ENCODE data around the gene WDR87. TPM values are rescaled to one million over a fixed set of nuclear protein-coding genes. Genes with fewer than 3 reads are reported as not detected.
A peak's percentile ranks its signal among the peaks of the same experiment; 100 is the strongest.
"Not testable (repeated sequence)": the region's sequence is repeated elsewhere in the genome, so short reads cannot be mapped to it uniquely, and the experiment has no call there.

WDR87 gene
- total and polyA plus RNA-seq, 2 of the 8 experiments (the other 6 are each of a cell fraction or from before 2014, with no cell fraction given) = not detected

DNA sequence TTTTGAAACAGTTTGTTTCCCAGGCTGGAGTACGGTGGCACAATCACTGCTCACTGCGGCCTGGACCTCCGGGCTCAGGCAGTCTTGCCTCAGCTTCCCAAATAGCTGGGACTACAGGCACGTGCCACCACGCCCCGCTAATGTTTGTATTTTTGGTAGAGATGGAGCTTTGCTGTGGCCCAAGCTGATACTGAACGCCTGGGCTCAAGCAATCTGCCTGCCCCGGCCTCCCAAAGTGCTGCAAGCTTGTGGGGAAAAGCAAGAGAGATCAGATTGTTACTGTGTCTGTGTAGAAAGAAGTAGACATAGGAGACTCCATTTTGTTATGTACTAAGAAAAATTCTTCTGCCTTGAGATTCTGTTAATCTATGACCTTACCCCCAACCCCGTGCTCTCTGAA lies 40.5 kb downstream of the WDR87 start:
- not testable (repeated sequence) for H3K9ac ChIP-seq (replicated peaks in 1 of 4; ENCODE audit: extremely low read depth in 1 of 4, low read depth in 3 of 4, low read length in 3 of 4); DNase-seq (ENCODE audit: low read depth in 1 of 2, low spot score in 2 of 2); H3K27me3 ChIP-seq (replicated peaks in 1 of 4; ENCODE audit: control insufficient read depth in 3 of 4, extremely low read depth in 1 of 4, insufficient read depth in 3 of 4, low read length in 3 of 4); H3K4ac ChIP-seq (replicated peaks; ENCODE audit: insufficient read length, low read depth, low read length); FAIRE-seq; H3K79me2 ChIP-seq (ENCODE audit: control insufficient read depth in 1 of 2, insufficient read depth in 2 of 2, low read length in 2 of 2); H3K56ac ChIP-seq (replicated peaks; ENCODE audit: insufficient read length, low read depth, low read length); H3K36me3 ChIP-seq (ENCODE audit: control insufficient read depth in 2 of 4, insufficient read depth in 4 of 4, low read length in 3 of 4); H2AFZ ChIP-seq (ENCODE audit: low read length); H3K23ac ChIP-seq (ENCODE audit: insufficient read length); H3K79me1 ChIP-seq (ENCODE audit: low read depth, low read length); H2BK15ac ChIP-seq (ENCODE audit: low read length); H4K20me1 ChIP-seq (replicated peaks in 1 of 2; ENCODE audit: control insufficient read depth in 1 of 2, insufficient read depth in 2 of 2, low read length in 2 of 2); H2AK5ac ChIP-seq (ENCODE audit: low read depth, low read length); H2BK120ac ChIP-seq (replicated peaks; ENCODE audit: low read depth, low read length); H2BK12ac ChIP-seq (ENCODE audit: low read depth, low read length); H3K18ac ChIP-seq (ENCODE audit: extremely low read depth, low read length); H3K4me1 ChIP-seq (replicated peaks in 1 of 4; ENCODE audit: control insufficient read depth in 3 of 4, insufficient read depth in 4 of 4, low read length in 3 of 4); H3K4me3 ChIP-seq (ENCODE audit: extremely low read depth in 1 of 4, insufficient read depth in 2 of 4, low read depth in 3 of 4, low read length in 4 of 4); H3K23me2 ChIP-seq (ENCODE audit: low read depth, low read length); H4K5ac ChIP-seq (ENCODE audit: insufficient read length, low read depth, low read length); H3K14ac ChIP-seq (ENCODE audit: insufficient read length); H3K27ac ChIP-seq (ENCODE audit: low read depth, low read length); H2BK20ac ChIP-seq (ENCODE audit: low read length); H3K4me2 ChIP-seq (ENCODE audit: insufficient read depth in 1 of 2, low read depth in 2 of 2, low read length in 2 of 2)
- ChIA-PET POLR2A (ENCODE audit: partially characterized antibody) (interaction anchor here (0.6 to 2.7 kb wide), 7 partner anchors 9 to 359 kb away, joined by 3 to 9 read pairs (median 6); partner anchors contain the start of genes SIPA1L3, WDR87 and ZNF793), CTCF (ENCODE audit: partially characterized antibody) (interaction anchor here (1.0 kb wide), 1 partner anchor 18 kb away, joined by 3 read pairs; no protein-coding TSS in a partner anchor)
- H4K91ac ChIP-seq (replicated peaks; ENCODE audit: insufficient read length, low read length) = peak overlapping the region; percentile 85
- peaks cover 5 to 10% of the 10 kb centered on the region in 2 experiments; a peak in 2 of 4 replicates for H3K9me3 ChIP-seq (ENCODE audit: insufficient read depth in 2 of 2, low read depth in 1 of 2, low read length in 1 of 2)
- peak overlapping the region; percentile 68; the same call in 1 of the 2 replicates for H4K8ac ChIP-seq (ENCODE audit: extremely low read depth, insufficient read depth, low read length)
- peak overlapping the region; percentile 9; the same call in 1 of the 2 replicates for H2BK5ac ChIP-seq (ENCODE audit: low read depth, low read length)
- WGBS, 2 experiments (ENCODE audit: extremely low coverage in 1 of 2, insufficient coverage in 1 of 2, insufficient read length in 1 of 2, insufficient replicate concordance in 2 of 2, low coverage in 1 of 2, low lambda C conversion rate in 2 of 2, missing lambda C conversion rate in 1 of 2) = 92% methylated on average over 8 of the region's 9 CpGs; no CpG with 5 or more reads in 1 of the 2 experiments

Data from H1 (cell line).